GM21515 (cell line): Measurements from ENCODE around the gene GPX4.

ENCODE experiments used
- ATAC-seq: cut with Tn5 transposase; IDR thresholded peaks from one replicate; pipeline ENCODE4 v1.9.1; 2021; ENCODE audit not compliant: unreplicated experiment

The GPX4 gene

DNA sequence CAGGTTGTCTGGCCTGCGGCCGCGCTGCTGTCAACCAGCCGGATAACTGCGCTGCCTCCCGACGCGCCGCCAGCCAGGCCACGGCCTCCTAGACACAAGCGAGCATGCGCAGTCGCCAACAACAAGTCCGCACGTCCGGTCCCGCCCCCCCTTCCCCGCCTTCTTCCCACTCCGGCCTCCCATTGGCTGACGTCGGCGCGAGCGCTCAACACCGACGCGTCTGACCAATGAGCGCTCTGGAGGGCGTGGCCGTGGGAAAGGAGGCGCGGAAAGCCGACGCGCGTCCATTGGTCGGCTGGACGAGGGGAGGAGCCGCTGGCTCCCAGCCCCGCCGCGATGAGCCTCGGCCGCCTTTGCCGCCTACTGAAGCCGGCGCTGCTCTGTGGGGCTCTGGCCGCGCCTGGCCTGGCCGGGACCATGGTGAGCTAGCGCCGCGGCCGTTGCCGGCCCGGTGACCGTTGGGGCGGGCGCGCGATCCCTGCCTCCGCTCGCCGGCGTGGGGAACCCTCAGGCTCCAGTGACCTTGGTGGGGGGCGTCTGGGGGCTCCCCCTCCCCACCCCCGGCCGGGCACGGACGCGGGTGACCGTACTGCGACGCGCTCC is at the start of gene GPX4:
TSS of gene GPX4 (plus strand) at position 287 of the 603 bp plus-strand sequence. CDS start at position 337, 50 bp downstream.
- peak; percentile 49 for ATAC-seq

GRCh38 chr19:1054102-1055027 is 49.4 kb upstream of the GPX4 start:
- no peak for ATAC-seq

GRCh38 chr19:1055028-1055425 is 48.8 kb upstream of the GPX4 start:
- no peak for ATAC-seq

GRCh38 chr19:1055886-1056620 is 47.7 kb upstream of the GPX4 start:
- ATAC-seq: no peak

DNA sequence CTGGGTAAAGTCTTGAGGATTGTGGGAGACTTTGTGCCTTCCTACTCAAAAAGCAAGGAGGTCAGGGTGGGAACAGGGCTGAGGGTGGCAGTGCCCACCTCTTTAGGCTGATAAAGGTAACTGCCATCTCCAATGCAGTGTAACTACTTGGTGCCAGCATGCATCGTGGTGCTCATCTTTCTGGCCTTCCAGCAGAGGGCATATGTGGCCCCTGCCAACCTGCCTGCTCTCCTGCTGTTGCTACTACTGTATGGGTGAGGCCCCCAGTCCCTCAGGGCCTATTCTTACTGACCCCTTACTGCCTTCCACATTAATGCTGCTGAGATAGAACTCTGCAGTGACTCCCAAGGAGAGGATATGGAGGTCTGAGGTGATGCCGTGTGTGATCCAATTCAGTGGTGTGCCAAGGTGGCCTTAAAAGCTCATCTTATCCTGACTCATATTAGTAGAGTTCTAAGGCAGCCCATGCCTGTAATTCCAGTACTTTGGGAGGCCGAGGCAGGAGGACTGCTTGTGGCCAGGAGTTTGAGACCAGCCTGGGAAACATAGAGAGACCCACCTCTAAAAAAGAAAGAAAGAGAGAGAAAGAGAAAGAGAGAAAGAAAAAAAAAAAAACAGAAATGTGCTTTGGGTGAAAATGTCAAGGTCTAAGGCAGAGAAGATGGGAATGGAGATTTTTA is 46.5 kb upstream of the GPX4 start:
- no peak for ATAC-seq

GRCh38 chr19:1058112-1058511 is 45.7 kb upstream of the GPX4 start:
- ATAC-seq: no peak

- no peak for ATAC-seq
Observed at GRCh38 chr19:1060689-1061088, 43.1 kb upstream of the GPX4 start.

GRCh38 chr19:1061987-1062386 is 41.8 kb upstream of the GPX4 start:
- ATAC-seq: no peak

- ATAC-seq: no peak
Observed at GRCh38 chr19:1062387-1063029, 41.3 kb upstream of the GPX4 start.

DNA sequence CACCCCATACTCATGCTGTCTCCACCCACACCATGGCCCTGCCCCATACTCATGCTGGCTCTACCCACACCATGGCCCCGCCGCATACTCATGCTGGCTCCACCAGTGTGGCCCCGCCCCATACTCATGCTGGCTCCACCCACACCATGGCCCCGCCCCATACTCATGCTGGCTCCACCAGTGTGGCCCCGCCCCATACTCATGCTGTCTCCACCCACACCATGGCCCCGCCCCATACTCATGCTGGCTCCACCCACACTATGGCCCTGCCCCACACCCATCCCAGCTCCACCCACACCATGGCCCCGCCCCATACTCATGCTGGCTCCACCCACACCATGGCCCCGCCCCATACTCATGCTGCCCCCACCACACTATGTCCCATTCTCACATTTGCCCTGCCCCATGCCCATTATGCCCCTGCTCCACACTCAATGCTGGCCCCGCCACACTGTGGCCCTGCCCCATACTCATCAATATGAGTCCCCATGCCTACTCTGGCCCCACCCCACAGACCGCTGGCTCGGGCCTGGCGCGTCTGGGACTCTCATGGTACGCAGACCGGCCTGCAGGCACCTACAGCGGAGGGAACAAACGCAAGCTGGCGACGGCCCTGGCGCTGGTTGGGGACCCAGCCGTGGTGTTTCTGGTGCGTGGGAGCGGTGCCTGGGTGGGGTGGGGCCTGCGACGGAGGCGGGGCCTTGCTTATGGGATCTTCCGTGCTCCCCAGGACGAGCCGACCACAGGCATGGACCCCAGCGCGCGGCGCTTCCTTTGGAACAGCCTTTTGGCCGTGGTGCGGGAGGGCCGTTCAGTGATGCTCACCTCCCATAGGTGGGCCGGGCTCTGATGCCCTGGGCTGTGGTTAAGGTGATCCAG is 40.5 kb upstream of the GPX4 start:
- ATAC-seq: no peak

DNA sequence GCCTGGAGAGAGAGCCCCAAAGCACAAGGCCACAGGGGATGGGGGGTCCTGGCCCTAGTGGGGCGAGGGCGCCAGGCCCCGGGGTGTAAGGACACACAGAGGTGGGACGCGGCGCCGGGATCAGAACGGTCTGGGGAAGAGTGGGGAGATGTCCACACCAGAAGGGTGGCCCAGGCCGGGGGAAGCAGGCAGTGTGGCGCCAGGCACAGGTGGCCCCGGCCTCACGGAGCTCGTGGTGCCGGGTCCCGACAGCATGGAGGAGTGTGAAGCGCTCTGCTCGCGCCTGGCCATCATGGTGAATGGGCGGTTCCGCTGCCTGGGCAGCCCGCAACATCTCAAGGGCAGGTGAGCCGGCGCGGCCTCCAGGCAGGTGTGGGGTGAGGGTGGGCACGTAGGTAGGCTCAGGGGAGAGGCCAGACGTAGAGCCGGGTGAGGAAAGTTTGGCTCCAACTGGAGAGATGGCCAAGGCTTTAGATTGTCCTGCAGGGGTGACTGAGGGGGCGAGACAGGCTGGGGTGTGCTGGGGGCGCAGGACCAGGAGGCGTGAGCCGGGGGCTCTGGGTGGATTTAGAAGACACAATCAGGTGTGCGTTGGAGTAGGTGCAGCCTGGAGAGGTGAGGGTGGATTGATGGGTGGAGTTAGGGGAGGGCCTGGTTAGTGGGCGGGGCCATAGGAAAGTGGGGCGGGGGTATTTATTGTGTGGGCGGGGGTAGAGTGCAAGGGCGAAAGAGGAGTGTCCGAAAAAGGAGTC is 39.7 kb upstream of the GPX4 start:
- ATAC-seq: no peak

GRCh38 chr19:1064661-1065605 is 38.9 kb upstream of the GPX4 start:
- ATAC-seq: no peak

- ATAC-seq: no peak
Observed at GRCh38 chr19:1065606-1066109, 38.1 kb upstream of the GPX4 start.

DNA sequence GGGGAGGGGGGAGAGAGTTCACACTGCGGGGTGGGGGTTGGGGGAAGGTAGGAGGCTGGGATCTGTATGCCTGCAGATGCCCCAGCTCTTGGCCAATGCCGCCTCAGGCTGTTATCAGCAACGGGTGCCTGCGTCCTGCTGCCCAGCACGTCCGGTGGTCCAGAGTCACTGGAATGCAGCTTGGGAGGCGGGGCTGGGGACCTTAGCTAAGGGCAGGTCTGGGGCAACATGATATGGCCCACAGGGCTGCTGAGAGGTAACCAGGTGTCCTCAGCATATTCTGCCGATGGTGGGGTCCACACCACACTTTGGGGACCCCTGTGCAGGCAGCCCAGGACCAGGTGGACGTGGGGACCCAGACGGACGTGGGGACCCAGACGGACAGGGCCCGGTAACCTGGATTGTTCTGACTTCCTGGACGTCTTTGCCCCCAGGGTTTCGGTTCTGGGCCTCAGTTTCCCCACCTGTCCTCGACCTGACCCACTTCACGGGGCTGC is 37.5 kb upstream of the GPX4 start:
- ATAC-seq: no peak

DNA sequence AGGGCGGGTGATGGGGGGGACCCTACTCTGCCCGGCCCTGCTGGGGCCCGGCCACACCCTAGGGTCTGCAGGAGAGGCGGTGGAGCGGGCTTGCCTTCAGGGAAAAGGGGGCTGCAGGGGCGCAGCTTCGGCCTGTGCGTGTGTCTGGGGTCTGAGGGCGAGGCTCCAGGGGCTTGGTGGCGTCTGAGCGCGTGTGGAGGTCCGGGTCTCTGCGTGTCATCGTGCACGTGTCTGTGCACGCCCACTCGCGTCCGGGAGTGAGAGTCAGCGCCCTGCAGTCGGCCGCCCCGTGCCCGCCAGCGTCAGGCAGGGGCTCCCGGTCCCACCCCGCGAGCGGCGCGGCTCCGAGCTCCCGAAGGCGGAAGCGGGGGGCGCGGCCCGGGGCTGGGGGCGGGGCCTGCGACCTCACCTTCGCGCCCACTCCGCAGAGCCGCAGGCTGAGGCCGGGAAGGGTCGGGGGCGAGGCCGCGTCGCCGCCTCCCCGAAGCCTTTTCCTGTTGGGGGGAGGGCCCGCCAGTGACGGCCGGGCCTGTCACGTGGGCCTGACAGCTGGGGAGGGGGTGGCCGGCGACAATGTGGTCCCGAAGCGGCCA is 37.0 kb upstream of the GPX4 start, which contains the start of gene ARHGAP45:
TSS of gene ARHGAP45 (plus strand) at position 420 of the 593 bp plus-strand sequence. CDS start 239 bp downstream, outside the sequence.
- peak; percentile 34 for ATAC-seq

- peak; percentile 14 for ATAC-seq
Observed at GRCh38 chr19:1067341-1067957, 36.3 kb upstream of the GPX4 start.
